Stimulated activated CD8-positive, alpha-beta memory T cell treated with anti-CD3 and anti-CD28 coated beads, Interleukin-7, amount 100 ng/mL, for 1 hour (primary cell): Measurements from ENCODE around the gene NKTR.
"Not testable (repeated sequence)": the region's sequence is repeated elsewhere in the genome, so short reads cannot be mapped to it uniquely, and the experiment has no call there.

Experiments
- DNase-seq, 2 donors: peaks; one replicate each; pipeline ENCODE4 v3.0.0-alpha.2; 2020; ENCODE audit warnings: low read depth in 2 of 2

The NKTR gene

DNA sequence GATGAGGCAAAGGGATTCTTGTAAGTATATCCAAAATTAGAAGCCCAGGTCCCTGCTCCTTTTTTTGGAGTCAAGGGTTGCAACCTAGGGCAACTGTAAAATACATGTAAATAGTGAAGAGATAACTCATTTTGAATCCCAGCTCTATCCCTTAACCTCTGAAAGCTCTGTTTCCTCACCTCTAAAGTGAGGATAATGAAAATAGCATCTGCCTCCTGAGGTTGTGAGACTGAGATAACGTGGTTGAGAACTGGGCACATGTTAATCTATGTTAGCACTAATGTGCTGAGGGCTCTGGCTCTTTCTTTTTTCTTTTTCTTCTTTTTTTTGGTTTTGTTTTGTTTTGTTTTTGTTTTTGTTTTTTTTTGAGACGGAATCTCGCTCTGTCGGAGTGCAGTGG is 4.8 kb upstream of the NKTR start:
- DNase-seq: no peak

DNA sequence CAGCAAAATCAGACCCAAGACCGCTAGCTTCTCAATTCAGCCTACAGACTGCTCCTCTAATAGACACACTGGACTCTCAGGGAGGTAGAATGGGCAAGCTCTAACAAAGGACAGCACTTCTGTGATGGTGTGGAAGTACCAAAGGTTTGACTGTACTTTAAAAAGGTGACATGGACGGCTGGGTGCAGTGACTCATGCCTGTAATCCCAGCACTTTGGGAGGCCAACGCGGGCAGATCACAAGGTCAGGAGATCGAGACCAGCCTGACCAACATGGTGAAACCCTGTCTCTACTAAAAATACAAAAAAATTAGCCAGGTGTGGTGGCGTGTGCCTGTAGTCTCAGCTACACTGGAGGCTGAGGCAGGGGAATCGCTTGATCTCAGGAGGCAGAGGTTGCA is 3.4 kb upstream of the NKTR start:
- not testable (repeated sequence) for DNase-seq

DNA sequence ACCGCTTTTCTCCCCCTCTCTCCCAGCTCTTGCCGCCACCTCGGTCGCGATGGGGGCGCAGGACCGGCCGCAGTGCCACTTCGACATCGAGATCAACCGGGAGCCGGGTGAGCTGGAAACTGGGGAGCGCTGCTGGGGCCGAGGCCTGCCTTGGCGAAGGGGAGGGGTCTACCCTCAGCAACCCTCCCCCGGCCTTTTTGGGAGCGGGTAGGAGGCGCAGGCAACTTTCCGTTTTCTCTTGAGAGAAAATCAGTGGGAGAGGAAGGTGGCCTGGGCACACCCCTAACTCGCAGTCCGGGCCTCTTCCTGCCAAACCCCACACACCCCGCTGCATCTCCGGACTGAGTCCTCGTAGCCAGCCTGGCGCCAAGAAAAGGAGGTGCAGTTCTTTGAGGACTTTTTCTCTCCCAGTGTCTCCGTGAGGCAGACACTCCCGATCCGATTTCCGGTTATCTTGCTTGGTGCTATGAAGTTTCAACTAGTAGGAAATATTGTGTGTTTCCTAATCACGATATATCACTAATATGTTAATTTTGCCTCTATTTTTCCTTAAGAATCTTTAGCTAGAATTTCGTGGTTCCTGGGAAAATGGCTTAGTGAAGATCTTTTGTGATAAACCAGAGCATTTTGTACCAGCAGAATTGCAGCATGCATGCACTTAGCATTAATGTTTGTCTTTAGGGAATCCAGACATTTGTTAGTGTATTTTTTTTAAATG is 631 bp downstream of the NKTR start:
- peak in 1 of 2 donors; percentile 29 for DNase-seq

DNA sequence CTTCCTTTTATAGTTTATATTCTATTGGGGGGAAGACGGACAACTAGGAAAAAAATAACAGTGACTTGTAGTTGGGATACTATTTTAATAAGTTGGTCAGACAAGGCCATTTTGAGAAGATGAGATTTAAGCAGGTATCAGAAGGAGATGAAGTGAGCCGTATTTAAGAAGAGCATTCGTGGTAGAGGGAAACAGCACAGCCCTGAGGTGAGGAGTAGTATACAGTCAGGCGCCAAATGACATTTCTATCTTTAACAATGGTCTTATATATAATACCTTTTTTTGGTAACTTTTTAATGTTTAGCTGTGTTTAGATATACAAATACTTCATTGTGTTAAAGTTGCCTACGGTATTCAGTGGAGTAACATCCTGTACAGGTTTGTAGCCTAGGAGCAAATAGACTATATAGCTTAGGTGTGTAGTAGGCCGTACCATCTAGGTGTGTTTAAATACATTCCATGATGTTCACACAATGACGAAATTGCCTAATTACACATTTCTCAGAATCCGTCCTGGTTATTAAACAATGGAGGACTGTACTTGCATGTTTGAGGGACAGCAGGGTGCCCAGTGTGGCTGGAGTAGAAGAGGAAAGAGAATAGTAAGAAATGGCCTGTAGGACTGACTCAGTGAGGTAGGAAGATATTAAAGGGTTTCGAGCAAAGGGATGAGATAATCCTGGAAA is 1.6 kb downstream of the NKTR start:
- no peak for DNase-seq

DNA sequence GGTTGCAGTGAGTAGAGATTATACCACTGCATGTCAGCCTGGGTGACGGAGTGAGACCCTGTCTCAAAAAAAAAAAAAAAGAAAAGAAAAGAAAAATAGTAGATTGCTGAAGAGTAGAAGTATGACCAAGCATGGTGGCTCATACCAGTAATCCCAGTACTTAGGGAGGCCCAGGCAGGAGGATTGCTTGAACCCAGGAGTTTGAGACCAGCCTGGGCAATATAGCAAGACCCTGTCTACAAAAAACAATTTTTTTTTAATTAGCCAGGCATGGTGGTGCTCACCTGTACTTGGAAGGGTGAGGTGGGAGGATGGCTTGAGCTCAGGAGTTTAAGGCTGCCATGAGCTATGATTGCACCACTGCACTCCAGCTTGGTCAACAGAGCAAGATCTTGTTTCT is 2.5 kb downstream of the NKTR start:
- DNase-seq: no peak

DNA sequence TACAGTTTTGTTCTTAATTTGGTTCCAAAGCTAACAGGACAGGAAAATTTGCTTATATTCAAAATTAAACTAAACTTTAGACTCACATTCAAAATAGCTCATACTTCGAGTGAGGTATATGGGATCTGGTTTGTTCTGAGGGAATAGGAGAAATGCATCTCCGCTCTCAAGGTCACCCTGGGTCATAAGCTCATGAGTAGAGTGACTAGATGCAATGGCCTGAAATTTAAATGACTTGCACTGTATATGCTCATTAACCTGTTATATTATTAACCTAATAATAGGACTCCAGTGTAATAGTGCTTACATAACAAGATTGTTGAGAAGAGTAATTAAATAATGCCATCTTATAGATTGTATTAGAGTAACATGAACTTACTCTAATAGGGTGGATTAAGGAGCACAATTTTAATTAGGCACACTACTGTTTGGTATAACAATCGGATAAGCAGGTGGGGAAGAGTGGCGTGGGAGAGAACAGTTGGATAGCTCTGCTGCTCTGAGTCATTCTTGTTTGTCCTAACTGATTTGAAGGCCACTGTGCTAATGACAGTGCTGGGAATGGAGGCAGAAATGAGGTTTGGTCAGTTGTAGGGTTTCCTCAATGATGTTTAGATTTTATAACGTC is 5.2 kb downstream of the NKTR start:
- no peak for DNase-seq

DNA sequence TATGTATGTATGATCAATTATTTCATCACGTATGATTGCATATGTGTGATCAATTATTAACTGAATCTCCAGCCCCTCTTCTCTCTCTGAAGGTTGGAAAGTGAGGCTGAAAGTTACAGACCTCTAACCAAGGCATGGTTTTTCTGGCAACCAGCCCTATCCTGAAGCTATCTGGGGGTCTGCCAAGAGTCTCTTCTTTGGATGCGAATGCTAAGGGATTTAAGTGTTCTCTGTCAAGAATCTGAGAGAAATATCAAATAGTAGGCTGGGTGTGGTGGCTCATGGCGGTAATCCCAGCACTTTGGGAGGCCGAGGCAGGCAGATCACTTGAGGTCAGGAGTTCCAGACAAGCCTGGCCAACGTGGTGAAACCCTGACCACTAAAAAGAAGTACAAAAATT is 8.1 kb downstream of the NKTR start:
- no peak for DNase-seq

DNA sequence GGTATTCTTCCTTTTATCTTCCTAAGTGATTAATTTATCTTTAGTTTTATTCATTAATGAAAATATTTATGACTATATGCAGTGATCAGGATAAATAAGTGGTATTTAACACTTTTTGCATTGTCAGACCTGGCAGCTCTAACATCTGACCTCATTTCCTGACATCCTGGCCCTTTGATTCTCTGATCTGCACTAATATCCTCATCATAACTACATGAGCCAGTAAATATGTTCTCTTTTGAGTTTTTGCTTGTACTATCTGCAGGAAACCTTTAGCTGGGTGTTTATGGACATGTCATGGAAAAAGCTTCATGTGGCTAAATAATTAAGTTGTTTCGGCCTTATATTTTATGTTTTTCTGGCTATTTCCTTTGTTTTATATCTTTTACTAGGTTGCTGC is 10.5 kb downstream of the NKTR start:
- no peak for DNase-seq

DNA sequence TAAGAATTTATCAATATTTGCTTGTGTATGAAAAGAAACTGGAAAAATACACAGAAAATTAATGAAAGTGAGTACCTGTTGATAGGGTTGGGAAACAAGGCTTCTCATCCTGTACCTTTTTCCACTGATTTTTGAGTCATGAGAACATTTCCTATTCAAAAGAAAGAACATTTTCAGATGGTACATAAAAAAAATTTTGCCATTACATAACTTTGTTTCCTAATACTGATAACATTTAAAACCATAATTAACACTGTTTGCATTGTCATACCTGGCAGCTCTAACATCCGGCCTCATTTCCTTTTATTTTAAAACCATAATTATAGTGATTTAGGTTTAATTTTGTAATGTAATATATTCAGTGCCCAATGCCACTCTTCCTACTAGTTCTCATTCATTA is 11.7 kb downstream of the NKTR start:
- no peak for DNase-seq

DNA sequence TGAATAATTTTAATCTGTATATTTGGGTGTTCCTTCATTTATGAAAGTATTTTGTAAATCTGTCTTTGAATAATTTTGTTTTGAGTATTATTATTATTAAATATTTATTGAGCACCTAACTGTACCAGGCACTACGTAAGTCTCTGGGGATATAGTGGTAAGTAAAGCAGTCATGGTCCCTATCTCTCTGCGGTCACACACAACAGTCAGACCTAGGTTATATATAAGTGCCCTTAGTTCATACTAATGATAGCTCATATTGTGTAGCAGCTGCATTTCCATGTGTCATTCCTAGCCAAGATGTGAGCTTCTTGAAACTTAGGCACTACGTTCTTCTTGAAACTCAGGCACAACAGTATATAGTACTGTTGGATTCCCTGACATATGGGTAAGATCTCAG is 12.4 kb downstream of the NKTR start:
- DNase-seq: no peak

DNA sequence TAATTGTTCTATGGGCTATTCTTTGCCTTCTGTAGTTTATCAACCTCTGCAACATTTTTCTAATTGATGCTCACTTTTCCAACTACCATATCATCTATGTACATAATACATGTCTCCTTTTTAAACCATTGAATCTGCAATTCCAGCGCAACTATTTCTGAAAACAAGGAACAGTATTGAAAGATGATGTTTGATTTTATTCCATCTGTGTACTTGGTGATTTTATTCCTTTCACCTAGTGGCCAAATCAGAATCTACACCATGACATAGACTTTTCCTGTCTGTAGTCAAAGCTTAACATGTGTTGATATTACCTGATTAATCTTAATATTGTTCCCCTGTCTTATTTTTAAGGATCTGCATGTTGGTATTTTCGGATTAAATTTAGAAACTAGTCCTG is 13.0 kb downstream of the NKTR start:
- no peak for DNase-seq

DNA sequence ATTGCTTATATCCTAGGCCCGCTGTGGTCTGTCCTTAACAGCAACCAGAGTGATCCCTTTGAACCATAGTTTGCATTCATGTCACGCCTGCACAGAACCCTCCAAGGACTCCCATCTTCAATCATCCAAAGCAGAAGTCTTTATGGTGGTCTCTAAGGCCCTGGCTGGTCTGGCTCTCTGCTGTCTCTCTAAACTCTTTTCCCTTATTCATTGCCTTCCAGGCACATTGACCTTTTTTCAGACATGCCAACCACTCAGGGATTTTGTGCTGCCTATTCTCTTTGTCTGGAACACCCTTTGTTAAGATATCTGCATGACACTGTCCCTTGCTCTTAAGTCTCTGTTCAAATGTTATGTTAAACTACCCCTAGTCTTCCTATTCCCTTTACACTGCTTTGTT is 31.1 kb downstream of the NKTR start:
- DNase-seq: no peak

DNA sequence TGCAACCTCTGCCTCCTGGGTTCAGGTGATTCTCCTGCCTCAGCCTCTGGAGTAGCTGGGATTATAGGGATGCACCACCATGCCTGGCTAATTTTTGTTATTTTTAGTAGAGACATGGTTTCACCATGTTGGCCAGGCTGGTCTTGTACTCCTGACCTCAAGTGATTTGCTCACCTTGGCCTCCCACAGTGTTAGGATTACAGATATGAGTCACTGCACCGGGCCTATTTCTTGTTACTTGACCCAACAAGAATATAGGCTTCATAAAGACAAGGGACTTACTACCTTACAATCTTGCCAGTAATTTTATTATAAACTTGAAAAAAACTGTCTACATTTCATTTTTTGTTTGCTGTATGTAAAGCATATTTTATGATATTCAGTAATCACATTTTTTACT is 31.7 kb downstream of the NKTR start:
- no peak for DNase-seq

DNA sequence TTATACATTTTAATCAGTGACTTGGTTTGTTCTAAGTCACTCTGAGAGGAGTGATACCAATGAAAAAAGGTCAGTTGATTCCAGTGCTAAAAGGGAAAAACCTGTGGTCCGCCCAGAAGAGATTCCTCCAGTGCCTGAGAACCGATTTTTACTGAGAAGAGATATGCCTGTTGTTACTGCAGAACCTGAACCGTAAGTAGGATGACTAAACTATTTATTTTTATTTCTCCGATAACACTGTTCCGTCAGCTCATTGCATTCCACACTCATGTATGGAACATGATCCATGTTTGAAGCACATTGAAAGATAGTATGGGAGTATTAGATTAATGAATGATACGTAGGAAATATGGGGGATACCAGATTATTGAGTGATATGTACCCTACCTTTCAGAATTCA is 33.1 kb downstream of the NKTR start:
- no peak for DNase-seq

DNA sequence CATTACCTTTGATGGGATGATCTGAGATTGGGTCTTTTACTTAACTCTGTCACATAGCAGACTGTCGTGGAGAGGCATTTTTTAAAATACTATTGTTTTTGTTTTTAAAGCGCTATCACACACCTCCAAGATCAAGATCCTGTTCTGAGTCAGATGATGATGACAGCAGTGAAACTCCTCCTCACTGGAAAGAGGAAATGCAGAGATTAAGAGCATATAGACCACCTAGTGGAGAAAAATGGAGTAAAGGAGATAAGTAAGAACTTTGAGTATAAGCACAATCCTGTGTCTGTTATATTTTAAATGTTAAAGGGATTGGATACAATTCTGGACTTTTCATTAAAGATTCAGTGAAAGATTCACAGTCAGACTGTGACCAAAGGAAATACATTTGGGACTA is 34.6 kb downstream of the NKTR start:
- DNase-seq: no peak

DNA sequence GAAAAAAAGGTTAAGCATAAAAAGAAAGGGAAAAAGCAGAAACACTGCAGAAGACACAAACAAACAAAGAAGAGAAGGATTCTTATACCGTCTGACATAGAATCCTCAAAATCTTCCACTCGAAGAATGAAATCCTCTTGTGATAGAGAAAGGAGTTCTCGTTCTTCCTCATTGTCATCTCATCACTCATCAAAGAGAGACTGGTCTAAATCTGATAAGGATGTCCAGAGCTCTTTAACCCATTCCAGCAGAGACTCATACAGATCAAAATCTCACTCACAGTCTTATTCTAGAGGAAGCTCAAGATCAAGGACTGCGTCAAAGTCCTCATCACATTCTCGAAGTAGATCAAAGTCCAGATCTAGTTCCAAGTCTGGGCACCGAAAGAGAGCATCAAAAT is 36.5 kb downstream of the NKTR start:
- DNase-seq: no peak

DNA sequence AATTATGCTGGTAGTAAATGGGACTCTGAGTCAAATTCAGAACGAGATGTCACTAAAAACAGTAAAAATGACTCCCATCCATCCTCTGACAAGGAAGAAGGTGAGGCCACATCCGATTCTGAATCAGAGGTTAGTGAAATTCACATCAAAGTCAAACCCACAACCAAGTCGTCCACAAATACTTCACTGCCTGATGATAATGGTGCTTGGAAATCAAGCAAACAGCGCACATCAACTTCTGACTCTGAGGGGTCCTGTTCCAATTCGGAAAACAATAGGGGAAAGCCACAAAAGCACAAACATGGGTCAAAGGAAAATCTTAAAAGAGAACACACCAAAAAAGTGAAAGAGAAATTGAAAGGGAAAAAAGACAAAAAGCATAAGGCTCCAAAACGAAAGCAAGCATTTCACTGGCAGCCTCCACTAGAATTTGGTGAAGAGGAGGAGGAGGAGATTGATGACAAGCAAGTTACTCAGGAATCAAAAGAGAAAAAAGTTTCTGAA is 37.9 kb downstream of the NKTR start:
- DNase-seq: no peak

DNA sequence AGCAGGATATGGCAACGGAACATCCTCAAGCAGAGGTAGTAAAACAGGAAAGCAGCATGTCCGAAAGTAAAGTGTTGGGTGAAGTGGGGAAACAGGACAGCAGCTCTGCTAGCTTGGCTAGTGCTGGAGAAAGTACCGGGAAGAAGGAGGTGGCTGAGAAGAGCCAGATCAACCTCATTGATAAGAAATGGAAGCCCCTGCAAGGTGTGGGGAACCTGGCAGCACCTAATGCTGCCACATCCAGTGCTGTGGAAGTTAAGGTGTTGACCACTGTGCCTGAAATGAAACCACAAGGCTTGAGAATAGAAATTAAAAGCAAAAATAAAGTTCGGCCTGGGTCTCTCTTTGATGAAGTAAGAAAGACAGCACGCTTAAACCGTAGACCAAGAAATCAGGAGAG is 38.7 kb downstream of the NKTR start:
- DNase-seq: no peak

DNA sequence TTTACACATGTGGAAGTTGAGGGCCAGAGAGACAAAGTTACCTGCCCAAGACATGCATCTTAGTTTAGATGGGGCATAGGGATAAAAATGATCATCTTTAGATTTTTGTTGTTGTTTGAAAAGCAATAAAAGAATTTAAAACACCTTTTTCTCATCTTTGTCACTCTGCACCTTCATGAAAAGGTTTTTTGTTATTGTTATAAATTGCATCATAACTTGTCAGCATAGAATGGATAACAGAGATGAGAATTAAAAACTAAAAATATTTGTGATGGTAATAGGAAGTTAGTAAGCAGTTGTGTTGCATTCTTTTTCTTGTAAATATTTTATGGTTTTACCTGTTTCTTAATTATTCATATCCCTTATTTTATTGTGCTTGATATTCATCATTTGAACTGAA is 39.6 kb downstream of the NKTR start:
- DNase-seq: no peak

DNA sequence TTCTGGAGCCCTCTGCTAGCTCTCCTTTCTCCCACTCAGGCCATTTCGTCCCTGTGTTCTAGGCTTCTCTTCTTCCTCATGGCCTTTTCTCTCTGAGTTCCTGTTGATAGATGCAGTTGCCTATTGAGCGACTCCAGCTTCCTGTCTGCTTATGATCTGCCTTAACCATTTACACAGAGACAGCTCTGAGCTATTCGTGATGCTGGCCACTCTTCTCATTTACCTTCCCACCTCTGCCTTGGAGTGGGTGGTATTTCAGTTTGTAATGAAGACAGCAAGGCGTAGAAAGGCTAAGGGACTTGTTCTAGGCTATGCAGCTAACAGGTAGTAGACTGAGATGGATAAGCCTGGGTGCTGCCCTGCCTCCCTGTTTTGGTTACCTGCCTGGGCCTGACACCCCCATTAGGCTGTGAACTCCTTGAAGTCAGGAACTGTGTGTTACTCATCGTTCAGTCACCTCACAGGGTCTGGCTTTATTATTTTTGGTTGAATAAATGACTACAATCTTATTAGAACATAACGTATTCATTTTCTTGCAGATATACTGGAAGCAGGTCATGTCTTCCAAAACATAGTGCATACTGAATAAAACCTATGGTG is 40.4 kb downstream of the NKTR start:
- DNase-seq: no peak

DNA sequence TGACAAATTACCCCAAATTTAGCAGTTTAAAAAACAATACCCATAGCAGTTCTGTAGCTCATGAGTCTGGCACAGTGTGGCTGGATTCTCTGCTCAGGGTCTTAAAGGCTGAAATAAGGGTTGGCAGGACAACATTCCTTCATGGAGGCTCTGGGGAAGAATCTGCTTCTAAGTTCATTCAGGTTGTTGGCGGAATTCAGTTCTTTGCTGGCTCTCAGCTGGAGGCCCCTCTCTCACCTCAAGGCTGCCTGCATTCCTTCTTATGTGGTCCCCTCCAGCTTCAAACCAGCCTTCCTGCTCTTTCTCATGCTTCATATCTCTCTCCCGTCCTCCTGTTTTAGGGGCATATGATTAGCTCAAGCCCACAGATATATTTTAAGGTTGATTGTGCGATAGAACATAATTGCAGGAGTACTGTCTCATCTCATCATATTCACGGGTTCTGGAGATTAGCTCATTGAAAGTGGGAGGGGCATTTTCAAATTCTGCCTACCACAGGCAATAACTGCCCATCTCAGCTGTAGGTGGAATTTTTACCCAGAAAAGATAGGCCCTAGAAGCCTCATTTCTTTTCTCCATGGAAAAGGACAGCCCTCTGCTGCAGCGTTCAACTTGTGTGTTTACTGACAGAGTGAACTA is 47.5 kb downstream of the NKTR start:
- DNase-seq: no peak

DNA sequence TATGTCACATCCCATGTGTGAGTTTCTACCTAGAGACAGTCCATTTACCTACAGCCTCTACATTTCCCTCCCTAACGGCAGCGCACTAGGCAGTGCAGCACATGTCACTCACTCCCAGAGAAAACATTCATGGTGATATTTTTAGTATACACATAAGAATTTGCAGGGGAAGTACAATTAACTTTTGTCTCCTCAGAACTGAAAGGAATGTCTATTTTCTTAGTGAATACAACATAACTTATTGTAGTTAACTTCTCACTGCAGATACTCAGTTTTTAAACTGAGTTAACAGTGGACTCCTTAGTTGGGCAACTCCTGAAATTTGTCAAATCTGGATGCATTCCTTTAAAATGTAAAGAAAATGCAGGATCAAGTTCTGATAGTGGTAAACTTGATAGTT is 48.5 kb downstream of the NKTR start:
- no peak for DNase-seq
